Measurements from ENCODE around the gene SYTL5.

DNA sequence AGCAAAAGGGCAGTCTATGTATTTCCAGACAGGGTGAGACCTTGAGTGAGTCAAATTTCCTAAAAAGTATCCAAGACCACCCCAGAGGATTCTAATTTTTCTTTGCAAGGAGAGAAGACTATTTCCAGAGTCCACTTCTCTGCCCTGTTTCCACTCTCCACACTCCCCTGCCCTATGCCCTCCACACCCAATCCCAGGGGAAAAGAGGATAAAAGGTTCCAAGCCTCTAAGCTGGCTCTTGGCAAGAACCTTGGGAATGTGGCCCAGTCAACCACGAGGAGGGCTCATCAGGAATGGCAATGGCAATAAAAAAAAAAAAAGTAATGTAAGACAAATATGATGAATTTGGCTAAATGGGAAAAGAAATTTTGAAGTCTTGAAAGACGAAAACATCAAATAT lies 148.5 kb downstream of the SYTL5 start:
- TF ChIP-seq, protein P1, sequence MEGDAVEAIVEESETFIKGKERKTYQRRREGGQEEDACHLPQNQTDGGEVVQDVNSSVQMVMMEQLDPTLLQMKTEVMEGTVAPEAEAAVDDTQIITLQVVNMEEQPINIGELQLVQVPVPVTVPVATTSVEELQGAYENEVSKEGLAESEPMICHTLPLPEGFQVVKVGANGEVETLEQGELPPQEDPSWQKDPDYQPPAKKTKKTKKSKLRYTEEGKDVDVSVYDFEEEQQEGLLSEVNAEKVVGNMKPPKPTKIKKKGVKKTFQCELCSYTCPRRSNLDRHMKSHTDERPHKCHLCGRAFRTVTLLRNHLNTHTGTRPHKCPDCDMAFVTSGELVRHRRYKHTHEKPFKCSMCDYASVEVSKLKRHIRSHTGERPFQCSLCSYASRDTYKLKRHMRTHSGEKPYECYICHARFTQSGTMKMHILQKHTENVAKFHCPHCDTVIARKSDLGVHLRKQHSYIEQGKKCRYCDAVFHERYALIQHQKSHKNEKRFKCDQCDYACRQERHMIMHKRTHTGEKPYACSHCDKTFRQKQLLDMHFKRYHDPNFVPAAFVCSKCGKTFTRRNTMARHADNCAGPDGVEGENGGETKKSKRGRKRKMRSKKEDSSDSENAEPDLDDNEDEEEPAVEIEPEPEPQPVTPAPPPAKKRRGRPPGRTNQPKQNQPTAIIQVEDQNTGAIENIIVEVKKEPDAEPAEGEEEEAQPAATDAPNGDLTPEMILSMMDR (IDR thresholded peaks at IDR 0.05) = no peak
- no peak for TF ChIP-seq POLR2A (IDR thresholded peaks at IDR 0.05)

Measured in thyroid gland (tissue), 4 donors.